Measurements from ENCODE around the gene CYB5R3. TPM values are rescaled to one million over a fixed set of nuclear protein-coding genes. Genes with fewer than 3 reads are reported as not detected.

Gene CYB5R3
- total RNA-seq, 4 donors from 2014 or later = 52.6 to 120 (median 75.5) TPM

- H3K27me3 ChIP-seq = no peaks in the 10 kb centered on the region
- no peaks in the 10 kb centered on the region for H3K9me3 ChIP-seq
- no peak overlapping the region for H3K4me3 ChIP-seq (replicated peaks in 1 of 3)
- H3K4me1 ChIP-seq = peaks cover 65 to 68% of the 10 kb centered on the region in 2 donors
- no peaks in the 10 kb centered on the region for H3K36me3 ChIP-seq
- intact Hi-C loops (cut with DNase I) = no loop called here
- TF ChIP-seq CTCF (IDR thresholded peaks at IDR 0.05) (no peak), POLR2A (IDR thresholded peaks at IDR 0.05) (no peak)
- no peak for DNase-seq
- 88 to 95% methylated on average over 12 of the region's 14 CpGs for WGBS, 2 donors
- H3K27ac ChIP-seq = peak overlapping the region; percentile 84 to 96 (median 91)
Observed at GRCh38 chr22:42643634-42644421, 5.4 kb downstream of the CYB5R3 start.

- peaks cover 59 to 64% of the 10 kb centered on the region in 2 donors for H3K4me1 ChIP-seq
- intact Hi-C loops (cut with DNase I) = no loop called here
- TF ChIP-seq CTCF (IDR thresholded peaks at IDR 0.05) (no peak), POLR2A (IDR thresholded peaks at IDR 0.05) (no peak)
- no peaks in the 10 kb centered on the region for H3K36me3 ChIP-seq
- WGBS, 2 donors = 68 to 71% methylated on average over 9 to 11 of the region's 12 CpGs
- no peak overlapping the region for H3K4me3 ChIP-seq (replicated peaks in 1 of 3)
- no peaks in the 10 kb centered on the region for H3K9me3 ChIP-seq
- no peaks in the 10 kb centered on the region for H3K27me3 ChIP-seq
- peak overlapping the region in 1 of 3 donors; percentile 96 for H3K27ac ChIP-seq
- no peak for DNase-seq
Observed at GRCh38 chr22:42642806-42643633, 6.2 kb downstream of the CYB5R3 start.

GRCh38 chr22:42641801-42642413 lies 7.3 kb downstream of the CYB5R3 start:
- no peaks in the 10 kb centered on the region for H3K9me3 ChIP-seq
- intact Hi-C loops (cut with DNase I) = no loop called here
- no peaks in the 10 kb centered on the region for H3K36me3 ChIP-seq
- 89 to 90% methylated on average over 9 of the region's 9 CpGs for WGBS, 2 donors
- H3K27me3 ChIP-seq = no peaks in the 10 kb centered on the region
- H3K4me1 ChIP-seq = peaks cover 48 to 52% of the 10 kb centered on the region in 2 donors
- H3K27ac ChIP-seq = no peak overlapping the region
- DNase-seq = no peak
- no peak overlapping the region for H3K4me3 ChIP-seq (replicated peaks in 1 of 3)
- TF ChIP-seq CTCF (IDR thresholded peaks at IDR 0.05) (no peak), POLR2A (IDR thresholded peaks at IDR 0.05) (no peak)

DNA sequence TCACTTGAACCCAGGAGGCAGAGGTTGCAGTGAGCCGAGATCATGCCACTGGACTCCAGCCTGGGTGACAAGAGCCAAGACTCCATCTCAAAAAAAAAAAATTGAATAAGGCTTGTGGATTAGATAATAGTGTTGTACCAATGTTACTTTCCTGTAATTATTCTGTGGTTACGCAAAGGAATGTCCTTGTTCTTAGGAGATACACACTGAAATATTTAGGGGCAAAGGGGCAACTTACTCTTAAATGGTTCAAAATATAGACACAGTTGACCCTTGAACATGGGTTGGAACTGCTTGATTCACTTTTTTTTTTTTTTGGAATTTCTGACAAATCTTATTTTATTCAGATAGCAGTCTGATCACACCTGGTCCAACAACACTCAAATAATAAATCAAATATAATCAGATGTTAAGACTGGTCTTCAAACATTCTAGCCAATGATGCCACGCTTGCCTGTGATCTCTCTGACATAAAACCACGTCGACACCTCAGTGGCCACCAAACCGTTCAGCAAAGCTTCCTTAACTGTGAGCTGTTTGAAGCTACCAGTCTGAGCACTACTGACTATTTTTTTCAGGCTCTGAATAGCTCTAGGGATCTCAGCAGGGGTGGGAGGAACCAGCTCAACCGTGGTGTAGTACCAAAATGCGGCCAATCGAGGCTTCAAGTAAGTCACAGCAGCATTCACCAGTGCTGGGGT lies 9.5 kb downstream of the CYB5R3 start:
- Histone ChIP-seq H3K27ac (no peak overlapping the region), H3K36me3 (peaks cover 0 to 11% of the 10 kb centered on the region in 2 donors), H3K9me3 (no peaks in the 10 kb centered on the region), H3K4me1 (peaks cover 25 to 37% of the 10 kb centered on the region in 2 donors), H3K4me3 (replicated peaks in 1 of 3) (no peak overlapping the region), H3K27me3 (no peaks in the 10 kb centered on the region)
- 41 to 50% methylated on average over 9 of the region's 9 CpGs for WGBS, 2 donors
- peak; percentile 63 to 65 for DNase-seq
- intact Hi-C loops (cut with DNase I) = no loop called here
- TF ChIP-seq CTCF (IDR thresholded peaks at IDR 0.05) = no peak
- TF ChIP-seq POLR2A (IDR thresholded peaks at IDR 0.05) = no peak

Data from thyroid gland (tissue), 4 donors.